Choroid plexus epithelial cell (primary cell): ENCODE results near the gene GRAMD4.

ENCODE experiments used
- DNase-seq: peaks from one replicate; pipeline ENCODE4 v3.0.0-alpha.2; 2010; ENCODE audit warnings: low read depth
- H3K4me3 ChIP-seq: 2 replicates; pipeline ENCODE4 v1.5.1; 2011; ENCODE audit warnings: low read depth, mild to moderate bottlenecking, control low read depth, low read length, moderate library complexity
- CTCF ChIP-seq: conservative IDR thresholded peaks from 2 replicates; pipeline ENCODE4 v1.5.1; 2011; ENCODE audit warnings: low read depth, mild to moderate bottlenecking, control low read depth, inconsistent platforms, low read length, moderate library complexity

GRAMD4 gene

GRCh38 chr22:46613606-46614021 is 6.6 kb upstream of the GRAMD4 start:
- peak; percentile 27 for DNase-seq
- no peak overlapping the region for H3K4me3 ChIP-seq
- TF ChIP-seq CTCF = no peak

- TF ChIP-seq CTCF = no peak
- no peak overlapping the region for H3K4me3 ChIP-seq
- no peak for DNase-seq
These were observed 5.9 kb upstream of the GRAMD4 start for GRCh38 chr22:46614025-46614931.

GRCh38 chr22:46617207-46617985 is 2.8 kb upstream of the GRAMD4 start:
- no peak overlapping the region for H3K4me3 ChIP-seq
- TF ChIP-seq CTCF = no peak
- peak; percentile 15 for DNase-seq

GRCh38 chr22:46617986-46618647 is 2.1 kb upstream of the GRAMD4 start:
- no peak overlapping the region for H3K4me3 ChIP-seq
- TF ChIP-seq CTCF = no peak
- no peak for DNase-seq

GRCh38 chr22:46618667-46619066 is 1.5 kb upstream of the GRAMD4 start:
- DNase-seq = no peak
- no peak overlapping the region for H3K4me3 ChIP-seq
- TF ChIP-seq CTCF = no peak

GRCh38 chr22:46619240-46619829 is 851 bp upstream of the GRAMD4 start:
- TF ChIP-seq CTCF = no peak
- no peak for DNase-seq
- no peak overlapping the region for H3K4me3 ChIP-seq
